DOHH2 (cell line): Measurements from ENCODE around the gene CDK5R1.

ENCODE experiments used
- CTCF ChIP-seq: fragments of 200-600 bp; sonication (generic); IDR thresholded peaks from one replicate; pipeline ENCODE4 v1.5.1; 2014; ENCODE audit warnings: antibody characterized with exemption, mild to moderate bottlenecking, low read depth, low read length; ENCODE audit not compliant: poor library complexity, severe bottlenecking
- EZH2phosphoT487 ChIP-seq: fragments of 200-600 bp; sonication (generic); IDR thresholded peaks from 2 replicates; pipeline ENCODE4 v1.6.1; 2017; ENCODE audit warnings: borderline replicate concordance, mild to moderate bottlenecking, antibody characterized with exemption, low read length, moderate library complexity, mixed read lengths

GRCh38 chr17:32517982-32518381, 31.2 kb downstream of the CDK5R1 start:
- TF ChIP-seq CTCF, result no peak
- no peak for TF ChIP-seq EZH2phosphoT487
